Neuronal stem cell (in vitro differentiated cells): ENCODE data around the gene SMIM36.

Source experiments
- DNase-seq: peaks from one replicate; pipeline ENCODE4 v3.0.0-alpha.2; 2013; ENCODE audit warnings: low spot score
- H2AFZ ChIP-seq: one replicate; pipeline ENCODE4 v1.6.1; 2013; ENCODE audit warnings: mild to moderate bottlenecking, low read length, inconsistent platforms
- H2AK5ac ChIP-seq: 2 replicates; pipeline ENCODE4 v1.6.1; 2013; ENCODE audit warnings: low read depth, mild to moderate bottlenecking, inconsistent platforms, low read length, moderate library complexity, mixed read lengths
- H2BK120ac ChIP-seq: 2 replicates; pipeline ENCODE4 v1.6.1; 2013; ENCODE audit warnings: low read depth, mild to moderate bottlenecking, inconsistent platforms, low read length, moderate library complexity, mixed read lengths
- H2BK12ac ChIP-seq: one replicate; pipeline ENCODE4 v1.6.1; 2013; ENCODE audit warnings: low read length, inconsistent platforms
- H2BK15ac ChIP-seq: 2 replicates; pipeline ENCODE4 v1.6.1; 2013; ENCODE audit warnings: mild to moderate bottlenecking, low read length, inconsistent platforms, mixed read lengths
- H2BK5ac ChIP-seq: one replicate; pipeline ENCODE4 v1.6.1; 2013; ENCODE audit warnings: inconsistent platforms, mild to moderate bottlenecking, low read length, moderate library complexity
- H3K14ac ChIP-seq: one replicate; pipeline ENCODE4 v1.6.1; 2013; ENCODE audit warnings: low read length, inconsistent platforms
- H3K18ac ChIP-seq: 2 replicates; pipeline ENCODE4 v1.6.1; 2013; ENCODE audit warnings: low read length, inconsistent platforms
- H3K23ac ChIP-seq: 2 replicates; pipeline ENCODE4 v1.6.1; 2013; ENCODE audit warnings: low read depth, mild to moderate bottlenecking, mixed read lengths, low read length, inconsistent platforms; ENCODE audit not compliant: poor library complexity
- H3K27ac ChIP-seq: replicated peaks from 3 replicates; pipeline ENCODE4 v1.5.1; 2013; ENCODE audit warnings: low read length, inconsistent platforms
- H3K27me3 ChIP-seq, 3 experiments: 2 replicates each; pipeline ENCODE4 v1.6.1; 2013; ENCODE audit warnings: low read length in 3 of 3, mild to moderate bottlenecking in 2 of 3, inconsistent platforms in 1 of 3, low read depth in 1 of 3, mixed read lengths in 1 of 3, moderate library complexity in 1 of 3; ENCODE audit not compliant: control insufficient read depth in 3 of 3, insufficient read depth in 3 of 3
- H3K36me3 ChIP-seq, 2 donors: replicated peaks in 1 of 2; 2 replicates each; pipeline ENCODE4 v1.6.1; 2013; ENCODE audit warnings: low read length in 2 of 2; ENCODE audit not compliant: control insufficient read depth in 2 of 2, insufficient read depth in 2 of 2
- H3K4ac ChIP-seq: 2 replicates; pipeline ENCODE4 v1.6.1; 2013; ENCODE audit warnings: inconsistent platforms, mild to moderate bottlenecking, low read length, moderate library complexity
- H3K4me1 ChIP-seq, 2 donors: 1 replicate in 1 of 2; 2 replicates in 1 of 2; pipeline ENCODE4 v1.6.1; 2013; ENCODE audit warnings: low read length in 2 of 2, low read depth in 1 of 2; ENCODE audit not compliant: control insufficient read depth in 2 of 2, insufficient read depth in 1 of 2
- H3K4me2 ChIP-seq: one replicate; pipeline ENCODE4 v1.6.1; 2013; ENCODE audit warnings: mild to moderate bottlenecking, low read length, inconsistent platforms; ENCODE audit not compliant: insufficient read depth, poor library complexity, severe bottlenecking
- H3K4me3 ChIP-seq, 2 donors: 2 replicates each; pipeline ENCODE4 v1.5.1; 2013; ENCODE audit warnings: low read length in 2 of 2, mild to moderate bottlenecking in 2 of 2, inconsistent platforms in 1 of 2, moderate library complexity in 1 of 2
- H3K79me1 ChIP-seq: one replicate; pipeline ENCODE4 v1.6.1; 2013; ENCODE audit warnings: low read depth, mild to moderate bottlenecking, inconsistent platforms, low read length, moderate library complexity
- H3K9ac ChIP-seq: one replicate; pipeline ENCODE4 v1.6.1; 2013; ENCODE audit warnings: mild to moderate bottlenecking, low read depth, low read length, inconsistent platforms; ENCODE audit not compliant: poor library complexity
- H3K9me3 ChIP-seq, 2 donors: replicated peaks in 1 of 2; 2 replicates each; pipeline versions ENCODE3 to v1.6.1; 2013; ENCODE audit warnings: low read length in 2 of 2, mild to moderate bottlenecking in 2 of 2, inconsistent platforms in 1 of 2, low read depth in 1 of 2, mixed read lengths in 1 of 2, moderate library complexity in 1 of 2; ENCODE audit not compliant: control insufficient read depth in 2 of 2, insufficient read depth in 1 of 2
- H4K8ac ChIP-seq: one replicate; pipeline ENCODE4 v1.6.1; 2013; ENCODE audit warnings: low read depth, mild to moderate bottlenecking, inconsistent platforms, low read length, moderate library complexity
- H4K91ac ChIP-seq: one replicate; pipeline ENCODE4 v1.6.1; 2013; ENCODE audit warnings: low read length, low read depth, mild to moderate bottlenecking, inconsistent platforms; ENCODE audit not compliant: poor library complexity
- WGBS, 2 donors: extraction: QIAGEN DNeasy Blood & Tissue Kit; methylation state at CpG; one replicate each; pipeline ENCODE4 v1.1.7; 2013; ENCODE audit warnings: missing lambda C conversion rate in 2 of 2, mixed read lengths in 1 of 2; ENCODE audit not compliant: insufficient read length in 2 of 2, insufficient replicate concordance in 1 of 2; ENCODE audit errors: extremely low coverage in 2 of 2; 5-methylcytosine and 5-hydroxymethylcytosine counted together

Gene SMIM36

DNA sequence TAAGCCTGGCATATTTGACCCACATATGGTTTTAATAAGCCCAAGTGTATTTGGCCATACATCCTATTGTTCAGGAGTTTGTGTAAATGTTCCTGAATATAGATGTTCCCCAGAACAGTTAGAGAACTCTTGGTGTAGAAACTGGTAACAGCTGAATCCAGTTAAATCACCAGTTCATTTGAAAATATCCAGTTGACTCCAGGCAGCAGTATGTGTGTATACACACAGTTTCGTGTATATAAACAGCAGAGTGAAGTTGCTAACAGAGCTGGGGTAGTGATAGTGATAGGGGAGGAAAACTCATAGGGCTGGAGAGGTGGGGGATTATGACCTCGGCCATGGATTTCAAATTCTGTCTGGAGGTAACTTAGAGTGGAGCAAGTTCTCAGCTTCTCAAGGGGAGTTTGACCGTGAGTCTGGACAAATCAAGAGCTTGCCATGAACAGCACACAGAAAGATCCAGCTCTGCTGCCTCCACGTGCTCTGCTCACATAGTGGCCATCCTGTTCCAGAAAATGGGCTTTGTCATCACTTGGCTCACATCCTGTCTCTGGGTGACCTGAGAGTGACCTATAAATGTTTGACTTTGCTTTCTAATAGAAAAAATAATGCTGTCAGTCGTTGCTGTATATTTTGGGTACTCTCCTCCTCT lies 59.0 kb downstream of the SMIM36 start:
- Histone ChIP-seq H4K91ac (no peak overlapping the region), H3K9ac (no peak overlapping the region), H3K4me1 (peaks cover 0 to 2% of the 10 kb centered on the region in 2 donors), H3K18ac (peak overlapping the region; percentile 8), H2BK120ac (no peak overlapping the region), H3K4ac (no peak overlapping the region), H3K4me3 (no peak overlapping the region), H3K14ac (no peak overlapping the region), H3K23ac (no peak overlapping the region), H2BK5ac (no peak overlapping the region), H3K9me3 (no peaks in the 10 kb centered on the region), H4K8ac (no peak overlapping the region), H3K79me1 (no peaks in the 10 kb centered on the region), H2BK12ac (no peak overlapping the region), H3K36me3 (no peaks in the 10 kb centered on the region), H3K27me3 (no peaks in the 10 kb centered on the region), H3K27ac (no peak overlapping the region), H3K4me2 (no peak overlapping the region), H2AFZ (no peak overlapping the region), H2BK15ac (no peak overlapping the region), H2AK5ac (no peak overlapping the region)
- DNase-seq, result no peak
- WGBS, 2 donors, result no CpG with 5 or more reads among the region's 5 CpGs

- Histone ChIP-seq H2BK15ac (no peak overlapping the region), H4K8ac (no peak overlapping the region), H3K4me3 (no peak overlapping the region), H3K9me3 (no peaks in the 10 kb centered on the region), H3K18ac (no peak overlapping the region), H3K4me2 (no peak overlapping the region), H2AFZ (no peak overlapping the region), H2BK5ac (no peak overlapping the region), H3K23ac (no peak overlapping the region), H3K4me1 (peaks cover 0 to 2% of the 10 kb centered on the region in 2 donors), H3K14ac (no peak overlapping the region), H4K91ac (no peak overlapping the region), H3K27ac (no peak overlapping the region), H3K9ac (no peak overlapping the region), H3K27me3 (no peaks in the 10 kb centered on the region), H3K4ac (no peak overlapping the region), H3K36me3 (no peaks in the 10 kb centered on the region), H2BK120ac (no peak overlapping the region), H2AK5ac (no peak overlapping the region), H3K79me1 (no peaks in the 10 kb centered on the region), H2BK12ac (no peak overlapping the region)
- no CpG with 5 or more reads among the region's 2 CpGs for WGBS, 2 donors
- no peak for DNase-seq
These were observed 59.5 kb downstream of the SMIM36 start for GRCh38 chr17:55451758-55452138.

DNA sequence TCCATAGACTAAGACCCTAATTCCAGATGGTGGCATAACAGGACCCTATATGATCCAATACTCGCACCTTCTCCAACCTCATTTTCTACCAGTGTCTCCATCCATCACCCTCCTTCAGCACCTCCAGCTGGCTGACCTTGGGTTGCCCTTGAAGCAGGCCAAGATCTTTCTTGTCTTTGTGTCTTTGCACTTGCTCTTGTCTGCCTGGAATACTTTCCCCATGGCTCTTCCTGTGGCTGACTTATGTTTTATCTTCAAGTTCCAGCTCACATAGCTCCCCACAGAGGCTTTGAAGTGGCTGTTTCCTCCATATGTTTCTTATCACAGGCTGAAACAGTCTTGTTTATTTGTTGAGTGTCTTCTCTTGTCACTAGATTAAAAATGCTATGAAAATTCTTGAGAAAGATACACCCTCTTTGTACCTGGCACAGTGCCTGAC lies 60.0 kb downstream of the SMIM36 start:
- no peaks in the 10 kb centered on the region for H3K36me3 ChIP-seq
- no peak overlapping the region for H2BK12ac ChIP-seq
- H3K79me1 ChIP-seq, result no peaks in the 10 kb centered on the region
- H3K27ac ChIP-seq, result no peak overlapping the region
- H3K18ac ChIP-seq, result no peak overlapping the region
- H2BK15ac ChIP-seq, result no peak overlapping the region
- H4K8ac ChIP-seq, result no peak overlapping the region
- no peak overlapping the region for H3K14ac ChIP-seq
- H3K27me3 ChIP-seq, result no peaks in the 10 kb centered on the region
- H2BK120ac ChIP-seq, result no peak overlapping the region
- H2AK5ac ChIP-seq, result no peak overlapping the region
- peaks cover 0 to 3% of the 10 kb centered on the region in 2 donors for H3K4me1 ChIP-seq
- H3K9ac ChIP-seq, result no peak overlapping the region
- no peaks in the 10 kb centered on the region for H3K9me3 ChIP-seq
- H3K23ac ChIP-seq, result no peak overlapping the region
- H2BK5ac ChIP-seq, result no peak overlapping the region
- H3K4me3 ChIP-seq, result no peak overlapping the region
- no peak for DNase-seq
- H3K4ac ChIP-seq, result no peak overlapping the region
- no peak overlapping the region for H2AFZ ChIP-seq
- no peak overlapping the region for H3K4me2 ChIP-seq
- no peak overlapping the region for H4K91ac ChIP-seq
- no CpG with 5 or more reads among the region's 1 CpG for WGBS, 2 donors

GRCh38 chr17:55450232-55450825 lies 60.9 kb downstream of the SMIM36 start:
- H3K4me1 ChIP-seq, result peaks cover 0 to 3% of the 10 kb centered on the region in 2 donors
- no peak for DNase-seq
- no peak overlapping the region for H3K27ac ChIP-seq
- H2AFZ ChIP-seq, result no peak overlapping the region
- no peak overlapping the region for H3K14ac ChIP-seq
- no peak overlapping the region for H3K4me3 ChIP-seq
- no peaks in the 10 kb centered on the region for H3K36me3 ChIP-seq
- no peak overlapping the region for H3K4me2 ChIP-seq
- WGBS, 2 donors, result no CpG with 5 or more reads among the region's 7 CpGs
- H3K18ac ChIP-seq, result no peak overlapping the region
- H3K4ac ChIP-seq, result no peak overlapping the region
- H2BK5ac ChIP-seq, result no peak overlapping the region
- H3K9ac ChIP-seq, result no peak overlapping the region
- no peak overlapping the region for H2BK120ac ChIP-seq
- H3K9me3 ChIP-seq, result no peaks in the 10 kb centered on the region
- no peaks in the 10 kb centered on the region for H3K27me3 ChIP-seq
- no peak overlapping the region for H4K8ac ChIP-seq
- H2BK12ac ChIP-seq, result no peak overlapping the region
- no peak overlapping the region for H4K91ac ChIP-seq
- no peak overlapping the region for H2BK15ac ChIP-seq
- no peak overlapping the region for H2AK5ac ChIP-seq
- no peak overlapping the region for H3K23ac ChIP-seq
- no peaks in the 10 kb centered on the region for H3K79me1 ChIP-seq
